Lower leg skin (tissue), 3 donors: ENCODE data around the gene DISC1.

Experiments used
- POLR2A ChIP-seq, 2 donors: fragments of 450-650 bp; IDR thresholded peaks; one replicate each; pipeline ENCODE4 v1.6.1; 2016 to 2017; ENCODE audit warnings: antibody characterized with exemption in 2 of 2, mild to moderate bottlenecking in 1 of 2, moderate library complexity in 1 of 2
- TF ChIP-seq, protein P1 (sequence below), 3 donors: fragments of 450-650 bp; IDR thresholded peaks; one replicate each; pipeline ENCODE4 v1.5.1; 2016; ENCODE audit warnings: antibody characterized with exemption in 3 of 3, mild to moderate bottlenecking in 3 of 3, moderate library complexity in 2 of 3

DNA sequence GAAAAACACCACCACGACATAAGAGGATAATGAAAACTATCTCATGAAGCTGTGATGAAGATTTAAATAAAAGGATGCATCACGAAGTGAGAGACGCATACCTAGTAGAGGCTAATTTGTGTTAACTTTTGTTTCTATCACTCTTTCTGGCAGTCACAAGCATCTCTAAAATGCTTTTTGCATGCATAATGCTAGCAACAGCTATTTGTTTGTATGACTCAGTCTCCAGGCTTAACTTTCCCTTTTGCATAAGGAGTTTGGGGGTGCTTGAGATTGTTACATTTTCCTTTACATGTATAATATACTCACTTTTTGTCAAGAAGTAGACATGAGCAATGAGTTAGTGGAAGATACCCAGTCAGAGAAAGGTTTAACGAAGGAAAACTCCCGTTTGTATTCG lies 385.4 kb downstream of the DISC1 start:
- TF ChIP-seq, protein P1, sequence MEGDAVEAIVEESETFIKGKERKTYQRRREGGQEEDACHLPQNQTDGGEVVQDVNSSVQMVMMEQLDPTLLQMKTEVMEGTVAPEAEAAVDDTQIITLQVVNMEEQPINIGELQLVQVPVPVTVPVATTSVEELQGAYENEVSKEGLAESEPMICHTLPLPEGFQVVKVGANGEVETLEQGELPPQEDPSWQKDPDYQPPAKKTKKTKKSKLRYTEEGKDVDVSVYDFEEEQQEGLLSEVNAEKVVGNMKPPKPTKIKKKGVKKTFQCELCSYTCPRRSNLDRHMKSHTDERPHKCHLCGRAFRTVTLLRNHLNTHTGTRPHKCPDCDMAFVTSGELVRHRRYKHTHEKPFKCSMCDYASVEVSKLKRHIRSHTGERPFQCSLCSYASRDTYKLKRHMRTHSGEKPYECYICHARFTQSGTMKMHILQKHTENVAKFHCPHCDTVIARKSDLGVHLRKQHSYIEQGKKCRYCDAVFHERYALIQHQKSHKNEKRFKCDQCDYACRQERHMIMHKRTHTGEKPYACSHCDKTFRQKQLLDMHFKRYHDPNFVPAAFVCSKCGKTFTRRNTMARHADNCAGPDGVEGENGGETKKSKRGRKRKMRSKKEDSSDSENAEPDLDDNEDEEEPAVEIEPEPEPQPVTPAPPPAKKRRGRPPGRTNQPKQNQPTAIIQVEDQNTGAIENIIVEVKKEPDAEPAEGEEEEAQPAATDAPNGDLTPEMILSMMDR (IDR thresholded peaks at IDR 0.05) = no peak
- TF ChIP-seq POLR2A (IDR thresholded peaks at IDR 0.05) = no peak
